Effector memory CD8-positive, alpha-beta T cell (primary cell): ENCODE data around the gene GPR176.

ENCODE experiments used
- ATAC-seq: fragments of 150-1000 bp; cut with Tn5 transposase; replicated peaks from 2 replicates; pipeline ENCODE4 v1.10.0; 2021; ENCODE audit warnings: mild to moderate bottlenecking, moderate library complexity
- DNase-seq, 3 experiments: peaks; one replicate each; pipeline ENCODE4 v3.0.0; 2021
- H3K27ac Mint-ChIP-seq, 2 donors: one replicate each; pipeline ENCODE4 v1.8.0; 2022; ENCODE audit warnings: mild to moderate bottlenecking in 2 of 2, mixed read lengths in 2 of 2, moderate library complexity in 2 of 2
- H3K27me3 Mint-ChIP-seq, 2 donors: one replicate each; pipeline ENCODE4 v1.8.0; 2022; ENCODE audit warnings: mixed read lengths in 2 of 2
- H3K36me3 Mint-ChIP-seq: one replicate; pipeline ENCODE4 v1.8.0; 2022; ENCODE audit warnings: mild to moderate bottlenecking, moderate library complexity, mixed read lengths; ENCODE audit not compliant: insufficient read depth
- H3K4me1 Mint-ChIP-seq, 2 donors: one replicate each; pipeline ENCODE4 v1.8.0; 2022; ENCODE audit warnings: low read depth in 2 of 2, mixed read lengths in 2 of 2
- H3K4me3 Mint-ChIP-seq, 2 donors: one replicate each; pipeline ENCODE4 v1.8.0; 2022; ENCODE audit warnings: mild to moderate bottlenecking in 2 of 2, mixed read lengths in 2 of 2, moderate library complexity in 2 of 2
- H3K9me3 Mint-ChIP-seq, 2 donors: one replicate each; pipeline ENCODE4 v1.8.0; 2022; ENCODE audit warnings: mixed read lengths in 2 of 2

GPR176 gene

GRCh38 chr15:39946862-39947261 is 26.8 kb upstream of the GPR176 start:
- no peaks in the 10 kb centered on the region for H3K27me3 Mint-ChIP-seq

GRCh38 chr15:39944726-39945125 is 24.7 kb upstream of the GPR176 start:
- no peak overlapping the region for H3K4me3 Mint-ChIP-seq
- no peaks in the 10 kb centered on the region for H3K9me3 Mint-ChIP-seq
- DNase-seq, result no peak
- peak overlapping the region in 1 of 2 donors; percentile 44 for H3K27ac Mint-ChIP-seq
- no peaks in the 10 kb centered on the region for H3K27me3 Mint-ChIP-seq
- ATAC-seq, result no peak
- H3K36me3 Mint-ChIP-seq, result peaks cover 38% of the 10 kb centered on the region
- H3K4me1 Mint-ChIP-seq, result no peaks in the 10 kb centered on the region

More at GRCh38 chr15:39946862-39947261, 26.8 kb upstream of the GPR176 start:
- no peaks in the 10 kb centered on the region for H3K9me3 Mint-ChIP-seq
- peaks cover 47% of the 10 kb centered on the region for H3K36me3 Mint-ChIP-seq
- H3K27ac Mint-ChIP-seq, result no peak overlapping the region
- ATAC-seq, result no peak
- H3K4me1 Mint-ChIP-seq, result no peaks in the 10 kb centered on the region
- DNase-seq, result no peak
- no peak overlapping the region for H3K4me3 Mint-ChIP-seq

GRCh38 chr15:39942753-39943150 is 22.7 kb upstream of the GPR176 start:
- peaks cover 35% of the 10 kb centered on the region for H3K36me3 Mint-ChIP-seq
- H3K4me3 Mint-ChIP-seq, result no peak overlapping the region
- peaks cover 3% of the 10 kb centered on the region in 2 donors for H3K4me1 Mint-ChIP-seq

GRCh38 chr15:39942101-39942752 is 22.2 kb upstream of the GPR176 start:
- no peak overlapping the region for H3K4me3 Mint-ChIP-seq
- ATAC-seq (no peak), DNase-seq (no peak)
- H3K4me1 Mint-ChIP-seq, result peaks cover 5% of the 10 kb centered on the region in 2 donors
- no peaks in the 10 kb centered on the region for H3K9me3 Mint-ChIP-seq
- no peak overlapping the region for H3K27ac Mint-ChIP-seq
- H3K36me3 Mint-ChIP-seq, result peaks cover 37% of the 10 kb centered on the region
- H3K27me3 Mint-ChIP-seq, result no peaks in the 10 kb centered on the region

More at GRCh38 chr15:39942753-39943150, 22.7 kb upstream of the GPR176 start:
- no peak overlapping the region for H3K27ac Mint-ChIP-seq
- DNase-seq, result no peak
- no peaks in the 10 kb centered on the region for H3K9me3 Mint-ChIP-seq
- no peak for ATAC-seq
- H3K27me3 Mint-ChIP-seq, result no peaks in the 10 kb centered on the region

- Mint-ChIP-seq H3K27ac (no peak overlapping the region), H3K27me3 (no peaks in the 10 kb centered on the region), H3K36me3 (peaks cover 21% of the 10 kb centered on the region), H3K4me3 (no peak overlapping the region), H3K9me3 (no peaks in the 10 kb centered on the region), H3K4me1 (peaks cover 6 to 12% of the 10 kb centered on the region in 2 donors)
- DNase-seq (no peak), ATAC-seq (no peak)
Observed at GRCh38 chr15:39939487-39940452, 19.7 kb upstream of the GPR176 start.

- peaks cover 0 to under 1% of the 10 kb centered on the region in 2 donors for H3K27me3 Mint-ChIP-seq
- peaks cover 12 to 18% of the 10 kb centered on the region in 2 donors for H3K4me1 Mint-ChIP-seq
- H3K36me3 Mint-ChIP-seq, result peaks cover 6% of the 10 kb centered on the region
- ATAC-seq (no peak), DNase-seq (no peak)
- H3K4me3 Mint-ChIP-seq, result no peak overlapping the region
- no peak overlapping the region for H3K27ac Mint-ChIP-seq
- H3K9me3 Mint-ChIP-seq, result no peaks in the 10 kb centered on the region
Observed at GRCh38 chr15:39937696-39938095, 17.6 kb upstream of the GPR176 start.

GRCh38 chr15:39936681-39937080 is 16.6 kb upstream of the GPR176 start:
- Mint-ChIP-seq H3K27me3 (peaks cover 0 to 6% of the 10 kb centered on the region in 2 donors), H3K4me3 (no peak overlapping the region), H3K27ac (no peak overlapping the region), H3K4me1 (peaks cover 12 to 18% of the 10 kb centered on the region in 2 donors), H3K9me3 (no peaks in the 10 kb centered on the region), H3K36me3 (peaks cover 4% of the 10 kb centered on the region)
- DNase-seq, result no peak
- ATAC-seq, result no peak

GRCh38 chr15:39936187-39936586 is 16.1 kb upstream of the GPR176 start:
- Mint-ChIP-seq H3K4me3 (no peak overlapping the region), H3K36me3 (peaks cover 4% of the 10 kb centered on the region), H3K27ac (no peak overlapping the region), H3K27me3 (peaks cover 0 to 6% of the 10 kb centered on the region in 2 donors), H3K9me3 (no peaks in the 10 kb centered on the region), H3K4me1 (peaks cover 12 to 18% of the 10 kb centered on the region in 2 donors)
- ATAC-seq (no peak), DNase-seq (no peak)

GRCh38 chr15:39935241-39935640 is 15.2 kb upstream of the GPR176 start:
- peaks cover 0 to 9% of the 10 kb centered on the region in 2 donors for H3K27me3 Mint-ChIP-seq
- peak overlapping the region; percentile 84 to 88 for H3K4me3 Mint-ChIP-seq
- DNase-seq (no peak), ATAC-seq (no peak)
- H3K36me3 Mint-ChIP-seq, result peaks cover 4% of the 10 kb centered on the region
- H3K27ac Mint-ChIP-seq, result no peak overlapping the region
- H3K4me1 Mint-ChIP-seq, result peaks cover 12 to 18% of the 10 kb centered on the region in 2 donors
- no peaks in the 10 kb centered on the region for H3K9me3 Mint-ChIP-seq

- Mint-ChIP-seq H3K9me3 (no peaks in the 10 kb centered on the region), H3K27me3 (peaks cover 5 to 14% of the 10 kb centered on the region in 2 donors)
- no peak for ATAC-seq
Observed at GRCh38 chr15:39934397-39935071, 14.5 kb upstream of the GPR176 start.

GRCh38 chr15:39931615-39932014 is 11.5 kb upstream of the GPR176 start:
- no peak overlapping the region for H3K4me3 Mint-ChIP-seq
- peaks cover 7 to 14% of the 10 kb centered on the region in 2 donors for H3K4me1 Mint-ChIP-seq
- ATAC-seq, result no peak
- H3K27ac Mint-ChIP-seq, result no peak overlapping the region
- H3K27me3 Mint-ChIP-seq, result peaks cover 9 to 18% of the 10 kb centered on the region in 2 donors
- H3K36me3 Mint-ChIP-seq, result no peaks in the 10 kb centered on the region
- H3K9me3 Mint-ChIP-seq, result no peaks in the 10 kb centered on the region
- DNase-seq, result no peak

More at GRCh38 chr15:39934397-39935071, 14.5 kb upstream of the GPR176 start:
- peak overlapping the region; percentile 62 to 85 for H3K27ac Mint-ChIP-seq
- peaks cover 4% of the 10 kb centered on the region for H3K36me3 Mint-ChIP-seq
- peaks cover 12 to 18% of the 10 kb centered on the region in 2 donors for H3K4me1 Mint-ChIP-seq
- DNase-seq, result peak in 1 of 3 experiments; percentile 2
- peak overlapping the region; percentile 84 to 88 for H3K4me3 Mint-ChIP-seq

- Mint-ChIP-seq H3K4me3 (no peak overlapping the region), H3K9me3 (no peaks in the 10 kb centered on the region), H3K27ac (no peak overlapping the region), H3K4me1 (peaks cover 0 to under 1% of the 10 kb centered on the region in 2 donors), H3K36me3 (no peaks in the 10 kb centered on the region), H3K27me3 (peaks cover 9 to 12% of the 10 kb centered on the region in 2 donors)
- ATAC-seq (no peak), DNase-seq (no peak)
Observed at GRCh38 chr15:39926526-39926925, 6.5 kb upstream of the GPR176 start.
